HG03432 (cell line): ENCODE data around the gene CNPY2.
A peak's percentile ranks its signal among the peaks of the same experiment; 100 is the strongest.
"Not testable (repeated sequence)": the region's sequence is repeated elsewhere in the genome, so short reads cannot be mapped to it uniquely, and the experiment has no call there.

Source experiments
- ATAC-seq: cut with Tn5 transposase; IDR thresholded peaks from one replicate; pipeline ENCODE4 v1.9.1; 2021; ENCODE audit warnings: mild to moderate bottlenecking, moderate library complexity; ENCODE audit not compliant: unreplicated experiment

CNPY2 gene

GRCh38 chr12:56333679-56334489 is 18.1 kb upstream of the CNPY2 start, which contains the start of gene PAN2:
Gene PAN2, minus strand, starts transcription at chr12:56334000. Its CDS starts 906 bp downstream, at chr12:56333094.
- peak; percentile 94 for ATAC-seq

- ATAC-seq = no peak
Observed at GRCh38 chr12:56333197-56333678, 17.4 kb upstream of the CNPY2 start.

GRCh38 chr12:56332512-56333196 is 16.9 kb upstream of the CNPY2 start:
- ATAC-seq = no peak

GRCh38 chr12:56330936-56331490 is 15.2 kb upstream of the CNPY2 start:
- no peak for ATAC-seq

- ATAC-seq = no peak
Observed at GRCh38 chr12:56326533-56326932, 10.7 kb upstream of the CNPY2 start.

GRCh38 chr12:56326126-56326525 is 10.3 kb upstream of the CNPY2 start:
- no peak for ATAC-seq

- ATAC-seq = no peak
Observed at GRCh38 chr12:56324206-56324605, 8.4 kb upstream of the CNPY2 start.

GRCh38 chr12:56321610-56322009 is 5.8 kb upstream of the CNPY2 start:
- ATAC-seq = not testable (repeated sequence)

- ATAC-seq = no peak
Observed at GRCh38 chr12:56321027-56321426, 5.2 kb upstream of the CNPY2 start.

GRCh38 chr12:56317675-56318074 is 1.9 kb upstream of the CNPY2 start:
- ATAC-seq = no peak

- no peak for ATAC-seq
Observed at GRCh38 chr12:56315249-56315621, 553 bp downstream of the CNPY2 start.

- ATAC-seq = no peak
Observed at GRCh38 chr12:56311003-56311402, 4.8 kb downstream of the CNPY2 start.

- no peak for ATAC-seq
Observed at GRCh38 chr12:56308714-56309113, 7.1 kb downstream of the CNPY2 start.

- no peak for ATAC-seq
Observed at GRCh38 chr12:56307221-56307965, 8.4 kb downstream of the CNPY2 start.

- ATAC-seq = no peak
Observed at GRCh38 chr12:56304872-56305590, 10.8 kb downstream of the CNPY2 start.

GRCh38 chr12:56304276-56304675 is 11.5 kb downstream of the CNPY2 start:
- no peak for ATAC-seq

GRCh38 chr12:56300644-56301464 is 14.9 kb downstream of the CNPY2 start:
- no peak for ATAC-seq

- ATAC-seq = peak; percentile 93
Observed at GRCh38 chr12:56299853-56300643, 15.7 kb downstream of the CNPY2 start, which contains the start of gene CS. Gene CS, minus strand, starts transcription at chr12:56300330. Its CDS starts 129 bp downstream, at chr12:56300201.
